HEK293 (cell line): ENCODE data around the gene RBMS1.

Source experiments
- CTCF ChIA-PET: fragments of 350-600 bp; formaldehyde crosslinking; extraction: SDS; loops from one replicate; lab custom pipeline; 2021; ENCODE audit warnings: antibody characterized with exemption; lab: Yijun Ruan, JAX
- POLR2A ChIA-PET: fragments of 300-600 bp; formaldehyde crosslinking; extraction: SDS; loops from one replicate; lab custom pipeline; 2020; ENCODE audit warnings: antibody characterized with exemption, inconsistent platforms; lab: Yijun Ruan, JAX
- H3K27ac ChIP-seq: fragments of 200-500 bp; sonication (Bioruptor generic); 2 replicates; pipeline ENCODE4 v1.5.1; 2014; ENCODE audit warnings: low read depth, low read length, control low read depth, inconsistent platforms; ENCODE audit errors: extremely low read depth
- H3K36me3 ChIP-seq, 2 experiments: fragments of 200-500 bp in 1 of 2; sonication (Bioruptor generic) in 1 of 2; 1 replicate in 1 of 2; 2 replicates in 1 of 2; pipeline ENCODE4 v1.5.1; 2014 to 2017; ENCODE audit warnings: inconsistent platforms in 2 of 2, low read length in 2 of 2; ENCODE audit not compliant: control insufficient read depth in 2 of 2, insufficient read depth in 1 of 2
- H3K4me1 ChIP-seq: fragments of 200-500 bp; sonication (Bioruptor generic); 2 replicates; pipeline ENCODE4 v1.5.1; 2014; ENCODE audit warnings: mild to moderate bottlenecking, low read length, inconsistent platforms; ENCODE audit not compliant: control insufficient read depth, insufficient read depth
- H3K4me3 ChIP-seq: 2 replicates; pipeline ENCODE4 v1.5.1; 2011; ENCODE audit warnings: low read depth, mild to moderate bottlenecking, control low read depth, low read length, moderate library complexity
- H3K9me3 ChIP-seq: fragments of 200-500 bp; sonication (Bioruptor generic); 2 replicates; pipeline ENCODE4 v1.5.1; 2014; ENCODE audit warnings: low read depth, low read length, inconsistent platforms; ENCODE audit not compliant: control insufficient read depth, insufficient read depth
- EGR2 ChIP-seq: fragments of 450-650 bp; formaldehyde crosslinking; IDR thresholded peaks from 2 replicates; pipeline ENCODE4 v1.5.1; 2016; ENCODE audit warnings: low read depth, missing biosample characterization, missing genetic modification characterization
- IKZF3 ChIP-seq: fragments of 450-650 bp; IDR thresholded peaks from 2 replicates; pipeline ENCODE4 v1.5.0; 2018; ENCODE audit warnings: missing biosample characterization, mild to moderate bottlenecking, missing genetic modification characterization, moderate library complexity
- KLF9 ChIP-seq: fragments of 450-650 bp; formaldehyde crosslinking; IDR thresholded peaks from 2 replicates; pipeline ENCODE4 v1.5.1; 2016; ENCODE audit warnings: missing biosample characterization, missing genetic modification characterization, low read depth
- MEIS1 ChIP-seq: sonication (generic); formaldehyde crosslinking; IDR thresholded peaks from 2 replicates; pipeline ENCODE4 v1.8.1; 2022; ENCODE audit warnings: missing genetic modification reagents, mild to moderate bottlenecking, borderline replicate concordance
- RBAK ChIP-seq: fragments of 450-650 bp; formaldehyde crosslinking; IDR thresholded peaks from 2 replicates; pipeline ENCODE4 v1.5.1; 2016; ENCODE audit warnings: missing biosample characterization, missing genetic modification characterization
- SP3 ChIP-seq: fragments of 450-650 bp; formaldehyde crosslinking; IDR thresholded peaks from 2 replicates; pipeline ENCODE4 v1.5.1; 2016; ENCODE audit warnings: missing biosample characterization, missing genetic modification characterization
- ZBTB20 ChIP-seq: fragments of 450-650 bp; formaldehyde crosslinking; IDR thresholded peaks from 2 replicates; pipeline ENCODE4 v1.5.1; 2016; ENCODE audit warnings: missing biosample characterization, missing genetic modification characterization
- ZNF114 ChIP-seq: fragments of 450-650 bp; formaldehyde crosslinking; IDR thresholded peaks from 2 replicates; pipeline ENCODE4 v1.5.0; 2017; ENCODE audit warnings: missing biosample characterization, missing genetic modification characterization
- ZNF138 ChIP-seq: fragments of 450-650 bp; formaldehyde crosslinking; IDR thresholded peaks from 2 replicates; pipeline ENCODE4 v1.5.1; 2016; ENCODE audit warnings: missing biosample characterization, missing genetic modification characterization, borderline replicate concordance
- ZNF2 ChIP-seq: fragments of 450-650 bp; formaldehyde crosslinking; IDR thresholded peaks from 2 replicates; pipeline ENCODE4 v1.5.1; 2016; ENCODE audit warnings: missing biosample characterization, missing genetic modification characterization
- ZNF202 ChIP-seq: fragments of 450-650 bp; formaldehyde crosslinking; IDR thresholded peaks from 2 replicates; pipeline ENCODE4 v1.5.1; 2016; ENCODE audit warnings: missing biosample characterization, missing genetic modification characterization, borderline replicate concordance
- ZNF221 ChIP-seq: fragments of 450-650 bp; formaldehyde crosslinking; IDR thresholded peaks from 2 replicates; pipeline ENCODE4 v1.5.1; 2017; ENCODE audit warnings: missing biosample characterization, missing genetic modification characterization, borderline replicate concordance
- ZNF266 ChIP-seq: fragments of 450-650 bp; formaldehyde crosslinking; IDR thresholded peaks from 2 replicates; pipeline ENCODE4 v1.5.1; 2016; ENCODE audit warnings: missing biosample characterization, missing genetic modification characterization, low read depth
- ZNF274 ChIP-seq, 2 experiments: fragments of 200-500 bp in 1 of 2; fragments of 450-650 bp in 1 of 2; sonication (Bioruptor generic) in 1 of 2; formaldehyde crosslinking in 1 of 2; IDR thresholded peaks; 2 replicates each; pipeline versions ENCODE4 v1.5.1 to v1.6.1; 2014 to 2016; ENCODE audit warnings: borderline replicate concordance in 1 of 2, inconsistent platforms in 1 of 2, low read length in 1 of 2, missing biosample characterization in 1 of 2, missing genetic modification characterization in 1 of 2
- ZNF324 ChIP-seq: fragments of 450-650 bp; formaldehyde crosslinking; IDR thresholded peaks from 2 replicates; pipeline ENCODE4 v1.5.1; 2016; ENCODE audit warnings: missing biosample characterization, missing genetic modification characterization
- ZNF350 ChIP-seq: fragments of 450-650 bp; formaldehyde crosslinking; IDR thresholded peaks from 2 replicates; pipeline ENCODE4 v1.5.0; 2017; ENCODE audit warnings: missing biosample characterization, mild to moderate bottlenecking, missing genetic modification characterization
- ZNF394 ChIP-seq: fragments of 450-650 bp; formaldehyde crosslinking; IDR thresholded peaks from 2 replicates; pipeline ENCODE4 v1.5.1; 2016; ENCODE audit warnings: missing biosample characterization, missing genetic modification characterization, mild to moderate bottlenecking, moderate library complexity, borderline replicate concordance
- ZNF404 ChIP-seq: fragments of 450-650 bp; formaldehyde crosslinking; IDR thresholded peaks from 2 replicates; pipeline ENCODE4 v1.5.1; 2017; ENCODE audit warnings: missing biosample characterization, missing genetic modification characterization
- ZNF48 ChIP-seq: fragments of 450-650 bp; formaldehyde crosslinking; IDR thresholded peaks from 2 replicates; pipeline ENCODE4 v1.5.1; 2016; ENCODE audit warnings: missing biosample characterization, missing genetic modification characterization
- ZNF513 ChIP-seq: fragments of 450-650 bp; IDR thresholded peaks from 2 replicates; pipeline ENCODE4 v1.5.1; 2018; ENCODE audit warnings: missing biosample characterization, missing genetic modification characterization
- ZNF549 ChIP-seq: fragments of 450-650 bp; IDR thresholded peaks from 2 replicates; pipeline ENCODE4 v1.5.1; 2018; ENCODE audit warnings: missing biosample characterization, missing genetic modification characterization, mild to moderate bottlenecking, inconsistent platforms, moderate library complexity
- ZNF580 ChIP-seq: fragments of 450-650 bp; formaldehyde crosslinking; IDR thresholded peaks from 2 replicates; pipeline ENCODE4 v1.5.1; 2016; ENCODE audit warnings: missing biosample characterization, missing genetic modification characterization
- ZNF596 ChIP-seq: fragments of 450-650 bp; IDR thresholded peaks from 2 replicates; pipeline ENCODE4 v1.5.0; 2018; ENCODE audit warnings: missing biosample characterization, mild to moderate bottlenecking, missing genetic modification characterization, moderate library complexity
- ZNF610 ChIP-seq: fragments of 450-650 bp; formaldehyde crosslinking; IDR thresholded peaks from 2 replicates; pipeline ENCODE4 v1.5.1; 2016; ENCODE audit warnings: missing biosample characterization, missing genetic modification characterization, borderline replicate concordance
- ZNF654 ChIP-seq: fragments of 450-650 bp; formaldehyde crosslinking; IDR thresholded peaks from 2 replicates; pipeline ENCODE4 v1.5.1; 2016; ENCODE audit warnings: low read depth, missing biosample characterization, missing genetic modification characterization
- ZNF664 ChIP-seq: fragments of 450-650 bp; formaldehyde crosslinking; IDR thresholded peaks from 2 replicates; pipeline ENCODE4 v1.5.1; 2016; ENCODE audit warnings: missing biosample characterization, missing genetic modification characterization
- ZNF747 ChIP-seq: fragments of 450-650 bp; formaldehyde crosslinking; IDR thresholded peaks from 2 replicates; pipeline ENCODE4 v1.5.1; 2016; ENCODE audit warnings: missing biosample characterization, missing genetic modification characterization
- ZNF785 ChIP-seq: fragments of 450-650 bp; formaldehyde crosslinking; IDR thresholded peaks from 2 replicates; pipeline ENCODE4 v1.5.1; 2016; ENCODE audit warnings: missing biosample characterization, missing genetic modification characterization
- ZNF791 ChIP-seq: fragments of 450-650 bp; formaldehyde crosslinking; IDR thresholded peaks from 2 replicates; pipeline ENCODE4 v1.5.1; 2016; ENCODE audit warnings: missing biosample characterization, missing genetic modification characterization
- ZXDB ChIP-seq: fragments of 450-650 bp; formaldehyde crosslinking; IDR thresholded peaks from 2 replicates; pipeline ENCODE4 v1.5.1; 2016; ENCODE audit warnings: missing biosample characterization, missing genetic modification characterization
- TF ChIP-seq, protein P1 (sequence below): fragments of 450-650 bp; formaldehyde crosslinking; IDR thresholded peaks from 2 replicates; pipeline ENCODE4 v1.5.1; 2017; ENCODE audit warnings: missing biosample characterization, missing genetic modification characterization
- TF ChIP-seq, protein P2 (sequence below): fragments of 450-650 bp; formaldehyde crosslinking; IDR thresholded peaks from 2 replicates; pipeline ENCODE4 v1.5.1; 2016; ENCODE audit warnings: missing biosample characterization, missing genetic modification characterization

The RBMS1 gene

DNA sequence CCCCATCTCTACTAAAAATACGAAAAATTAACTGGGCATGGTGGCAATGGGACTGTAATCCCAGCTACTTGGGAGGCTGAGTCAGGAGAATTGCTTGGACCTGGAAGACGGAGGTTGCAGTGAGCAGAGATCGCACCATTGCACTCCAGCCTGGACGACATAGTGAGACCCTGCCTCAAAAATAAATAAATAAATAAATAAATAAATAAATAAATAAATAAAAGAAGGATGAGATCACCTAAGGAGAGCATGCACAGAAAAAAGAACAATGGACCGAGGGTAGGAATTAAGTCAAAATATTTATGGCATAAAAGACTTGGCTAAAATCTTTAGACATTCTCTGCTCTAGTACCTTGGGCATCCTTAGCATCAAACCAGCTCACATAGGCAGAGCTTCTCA lies 8.9 kb upstream of the RBMS1 start (continued):
- TF ChIP-seq ZNF791 (tag by site-specific recombination) (0 out of 2 replicates have a peak, but pooled peaks have one; percentile 21), ZNF202 (tag by site-specific recombination) (peak; percentile 71; the same call in 1 of the 2 replicates), ZNF138 (0 out of 2 replicates have a peak, but pooled peaks have one; percentile 55), ZNF404 (tag by site-specific recombination) (peak; percentile 43; the same call in 1 of the 2 replicates), ZNF654 (tag by site-specific recombination) (peak; percentile 26), ZNF580 (0 out of 2 replicates have a peak, but pooled peaks have one; percentile 46), ZXDB (0 out of 2 replicates have a peak, but pooled peaks have one; percentile 32), ZNF785 (tag by site-specific recombination) (no peak), SP3 (no peak), ZNF394 (tag by site-specific recombination) (peak; percentile 84), ZNF266 (tag by site-specific recombination) (peak; percentile 69; the same call in 1 of the 2 replicates), ZNF324 (tag by site-specific recombination) (no peak), ZBTB20 (tag by site-specific recombination) (no peak), IKZF3 (tag by site-specific recombination) (no peak), ZNF610 (tag by site-specific recombination) (no peak), ZNF48 (tag by site-specific recombination) (no peak)
- TF ChIP-seq, all 188 proteins: peak for 21

DNA sequence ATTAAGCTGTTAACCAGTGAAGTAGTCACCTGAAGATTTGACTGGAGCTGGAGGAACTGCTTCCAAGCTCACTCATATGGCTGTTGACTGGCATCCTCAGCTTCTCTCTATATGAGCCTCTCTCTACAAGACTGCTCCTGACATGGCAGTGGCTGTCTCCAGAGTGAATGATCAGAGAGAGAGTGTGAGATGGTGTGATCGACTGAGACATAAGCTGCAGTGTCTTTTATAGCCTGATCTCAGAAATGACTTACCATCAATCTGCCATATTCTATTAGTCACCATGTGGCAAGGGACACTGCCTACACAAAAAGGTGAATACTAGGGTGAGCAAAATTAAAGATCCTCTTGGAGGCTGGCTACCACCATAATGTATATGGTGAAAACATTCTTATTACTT lies 7.8 kb upstream of the RBMS1 start:
- H3K4me1 ChIP-seq: 0 out of 2 replicates have a peak, but pooled peaks cover 3% of the 10 kb centered on the region
- TF ChIP-seq KLF9 (tag by site-specific recombination) (no peak), ZNF747 (tag by site-specific recombination) (no peak), ZNF664 (tag by site-specific recombination) (no peak), ZNF596 (tag by site-specific recombination) (no peak), ZNF350 (tag by site-specific recombination) (no peak), ZNF549 (tag by site-specific recombination) (no peak), ZNF114 (tag by site-specific recombination) (no peak), ZNF221 (tag by site-specific recombination) (no peak), ZNF2 (tag by site-specific recombination) (no peak), ZNF48 (tag by site-specific recombination) (no peak), RBAK (tag by site-specific recombination) (no peak), EGR2 (tag by site-specific recombination) (no peak), MEIS1 (CRISPR knock-in tag) (no peak), ZNF513 (tag by site-specific recombination) (no peak), ZNF274 (IDR thresholded peaks at IDR 0.05; ENCODE audit: low read length) (no peak), ZNF274 (tag by site-specific recombination; IDR thresholded peaks at IDR 0.05; ENCODE audit: borderline replicate concordance) (no peak)
- TF ChIP-seq, protein P1, sequence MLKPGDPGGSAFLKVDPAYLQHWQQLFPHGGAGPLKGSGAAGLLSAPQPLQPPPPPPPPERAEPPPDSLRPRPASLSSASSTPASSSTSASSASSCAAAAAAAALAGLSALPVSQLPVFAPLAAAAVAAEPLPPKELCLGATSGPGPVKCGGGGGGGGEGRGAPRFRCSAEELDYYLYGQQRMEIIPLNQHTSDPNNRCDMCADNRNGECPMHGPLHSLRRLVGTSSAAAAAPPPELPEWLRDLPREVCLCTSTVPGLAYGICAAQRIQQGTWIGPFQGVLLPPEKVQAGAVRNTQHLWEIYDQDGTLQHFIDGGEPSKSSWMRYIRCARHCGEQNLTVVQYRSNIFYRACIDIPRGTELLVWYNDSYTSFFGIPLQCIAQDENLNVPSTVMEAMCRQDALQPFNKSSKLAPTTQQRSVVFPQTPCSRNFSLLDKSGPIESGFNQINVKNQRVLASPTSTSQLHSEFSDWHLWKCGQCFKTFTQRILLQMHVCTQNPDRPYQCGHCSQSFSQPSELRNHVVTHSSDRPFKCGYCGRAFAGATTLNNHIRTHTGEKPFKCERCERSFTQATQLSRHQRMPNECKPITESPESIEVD (tag by site-specific recombination): no peak
- TF ChIP-seq, protein P2, sequence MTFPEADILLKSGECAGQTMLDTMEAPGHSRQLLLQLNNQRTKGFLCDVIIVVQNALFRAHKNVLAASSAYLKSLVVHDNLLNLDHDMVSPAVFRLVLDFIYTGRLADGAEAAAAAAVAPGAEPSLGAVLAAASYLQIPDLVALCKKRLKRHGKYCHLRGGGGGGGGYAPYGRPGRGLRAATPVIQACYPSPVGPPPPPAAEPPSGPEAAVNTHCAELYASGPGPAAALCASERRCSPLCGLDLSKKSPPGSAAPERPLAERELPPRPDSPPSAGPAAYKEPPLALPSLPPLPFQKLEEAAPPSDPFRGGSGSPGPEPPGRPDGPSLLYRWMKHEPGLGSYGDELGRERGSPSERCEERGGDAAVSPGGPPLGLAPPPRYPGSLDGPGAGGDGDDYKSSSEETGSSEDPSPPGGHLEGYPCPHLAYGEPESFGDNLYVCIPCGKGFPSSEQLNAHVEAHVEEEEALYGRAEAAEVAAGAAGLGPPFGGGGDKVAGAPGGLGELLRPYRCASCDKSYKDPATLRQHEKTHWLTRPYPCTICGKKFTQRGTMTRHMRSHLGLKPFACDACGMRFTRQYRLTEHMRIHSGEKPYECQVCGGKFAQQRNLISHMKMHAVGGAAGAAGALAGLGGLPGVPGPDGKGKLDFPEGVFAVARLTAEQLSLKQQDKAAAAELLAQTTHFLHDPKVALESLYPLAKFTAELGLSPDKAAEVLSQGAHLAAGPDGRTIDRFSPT: no peak
- TF ChIP-seq, all 188 proteins: peak for 0
- ChIA-PET CTCF (no interaction called here), POLR2A (no interaction called here)
- Histone ChIP-seq H3K27ac (no peak overlapping the region), H3K4me3 (no peak overlapping the region), H3K9me3 (no peaks in the 10 kb centered on the region), H3K36me3 (no peaks in the 10 kb centered on the region)
